ENCODE measurements around the gene PGBD2. TPM values are rescaled to one million over a fixed set of nuclear protein-coding genes. Genes with fewer than 3 reads are reported as not detected.

Gene PGBD2
- total and polyA plus RNA-seq, 9 of the 15 experiments (the other 6 are each of a cell fraction or from before 2014, with no cell fraction given) = 11.9 to 21.8 (median 14.7) TPM

DNA sequence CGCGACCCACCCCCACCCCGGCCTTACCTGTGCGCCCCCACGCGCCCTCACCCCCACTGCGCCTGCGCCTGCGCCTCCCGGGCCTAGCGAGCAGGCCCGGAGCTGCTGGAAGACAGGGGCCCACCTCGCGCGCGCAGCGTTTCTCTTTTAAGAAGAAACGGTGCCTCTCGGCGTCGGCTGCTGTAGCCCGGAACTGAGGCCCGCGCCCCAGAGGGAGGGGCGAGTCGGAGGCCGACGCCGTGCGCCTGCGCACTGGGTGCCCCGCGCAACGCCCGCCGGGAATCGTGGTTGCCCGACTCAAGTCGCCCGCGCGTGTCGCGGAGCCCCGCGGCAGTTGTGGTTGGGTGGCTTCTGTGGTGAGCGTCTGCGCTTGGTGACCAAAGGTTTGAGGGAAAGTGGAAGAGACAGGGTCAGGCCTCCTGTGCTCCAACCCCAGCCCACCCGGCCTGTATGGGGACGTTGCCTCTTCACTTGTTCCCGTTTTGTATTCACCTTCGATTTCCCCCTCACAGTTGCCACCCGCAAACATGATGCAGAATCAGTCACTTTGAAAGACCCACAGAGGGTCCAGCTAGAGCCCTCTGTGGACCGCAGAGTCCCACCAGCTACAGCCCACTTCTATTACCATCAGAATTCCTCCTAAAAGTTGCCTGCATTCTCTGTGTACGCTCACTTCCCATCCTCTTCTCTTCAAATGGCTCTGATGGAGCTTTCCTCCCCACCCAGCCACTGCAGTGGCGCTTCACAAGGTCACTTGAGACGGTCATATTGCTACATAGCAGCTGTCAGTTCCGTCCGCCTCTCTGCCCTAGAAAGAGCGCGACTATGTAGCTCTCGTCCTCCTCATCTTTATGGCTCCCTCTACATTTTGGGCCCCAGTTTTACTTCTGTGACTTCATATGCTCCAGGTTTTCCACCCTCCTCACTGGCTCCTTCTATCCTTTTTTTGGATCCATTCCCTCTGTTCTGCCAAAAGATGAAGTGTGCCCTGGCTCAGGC lies 46.8 kb upstream of the PGBD2 start, which contains the start of gene ZNF692 (continued):
- TF ChIP-seq PCBP2 (IDR thresholded peaks at IDR 0.05; ENCODE audit: low read depth, low read length, poor library complexity, severe bottlenecking) (no peak), DLX4 (CRISPR knock-in tag; IDR thresholded peaks at IDR 0.05) (no peak), SMAD1 (IDR thresholded peaks at IDR 0.05; ENCODE audit: low read depth, low read length, partially characterized antibody) (peak; percentile 81), POLR2A (conservative IDR thresholded peaks at IDR 0.05) (peak; percentile 97), CXXC5 (CRISPR knock-in tag; IDR thresholded peaks at IDR 0.05) (peak; percentile 93), POLR2B (IDR thresholded peaks at IDR 0.05; ENCODE audit: low read depth, partially characterized antibody) (peak; percentile 95), NCOA1 (IDR thresholded peaks at IDR 0.05; ENCODE audit: low read depth) (no peak), ZNF511 (CRISPR knock-in tag; IDR thresholded peaks at IDR 0.05) (peak; percentile 76; the same call in 1 of the 2 replicates), MLX (CRISPR knock-in tag; conservative IDR thresholded peaks at IDR 0.05) (0 out of 4 replicates have a peak, but pooled peaks of 1 of the 2 experiments have one; percentile 75), CHD1 (IDR thresholded peaks at IDR 0.05; ENCODE audit: low read length) (peak; percentile 84), TCFL5 (CRISPR knock-in tag; conservative IDR thresholded peaks at IDR 0.05) (no peak), RBM14 (IDR thresholded peaks at IDR 0.05; ENCODE audit: borderline replicate concordance, insufficient read depth, low read depth, low read length) (no peak), NFATC3 (IDR thresholded peaks at IDR 0.05) (no peak), IFI16 (CRISPR knock-in tag; IDR thresholded peaks at IDR 0.05) (no peak)
- TF ChIP-seq, protein P1, sequence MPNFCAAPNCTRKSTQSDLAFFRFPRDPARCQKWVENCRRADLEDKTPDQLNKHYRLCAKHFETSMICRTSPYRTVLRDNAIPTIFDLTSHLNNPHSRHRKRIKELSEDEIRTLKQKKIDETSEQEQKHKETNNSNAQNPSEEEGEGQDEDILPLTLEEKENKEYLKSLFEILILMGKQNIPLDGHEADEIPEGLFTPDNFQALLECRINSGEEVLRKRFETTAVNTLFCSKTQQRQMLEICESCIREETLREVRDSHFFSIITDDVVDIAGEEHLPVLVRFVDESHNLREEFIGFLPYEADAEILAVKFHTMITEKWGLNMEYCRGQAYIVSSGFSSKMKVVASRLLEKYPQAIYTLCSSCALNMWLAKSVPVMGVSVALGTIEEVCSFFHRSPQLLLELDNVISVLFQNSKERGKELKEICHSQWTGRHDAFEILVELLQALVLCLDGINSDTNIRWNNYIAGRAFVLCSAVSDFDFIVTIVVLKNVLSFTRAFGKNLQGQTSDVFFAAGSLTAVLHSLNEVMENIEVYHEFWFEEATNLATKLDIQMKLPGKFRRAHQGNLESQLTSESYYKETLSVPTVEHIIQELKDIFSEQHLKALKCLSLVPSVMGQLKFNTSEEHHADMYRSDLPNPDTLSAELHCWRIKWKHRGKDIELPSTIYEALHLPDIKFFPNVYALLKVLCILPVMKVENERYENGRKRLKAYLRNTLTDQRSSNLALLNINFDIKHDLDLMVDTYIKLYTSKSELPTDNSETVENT (CRISPR knock-in tag; IDR thresholded peaks at IDR 0.05) = peak; percentile 96
- TF ChIP-seq, protein P2, sequence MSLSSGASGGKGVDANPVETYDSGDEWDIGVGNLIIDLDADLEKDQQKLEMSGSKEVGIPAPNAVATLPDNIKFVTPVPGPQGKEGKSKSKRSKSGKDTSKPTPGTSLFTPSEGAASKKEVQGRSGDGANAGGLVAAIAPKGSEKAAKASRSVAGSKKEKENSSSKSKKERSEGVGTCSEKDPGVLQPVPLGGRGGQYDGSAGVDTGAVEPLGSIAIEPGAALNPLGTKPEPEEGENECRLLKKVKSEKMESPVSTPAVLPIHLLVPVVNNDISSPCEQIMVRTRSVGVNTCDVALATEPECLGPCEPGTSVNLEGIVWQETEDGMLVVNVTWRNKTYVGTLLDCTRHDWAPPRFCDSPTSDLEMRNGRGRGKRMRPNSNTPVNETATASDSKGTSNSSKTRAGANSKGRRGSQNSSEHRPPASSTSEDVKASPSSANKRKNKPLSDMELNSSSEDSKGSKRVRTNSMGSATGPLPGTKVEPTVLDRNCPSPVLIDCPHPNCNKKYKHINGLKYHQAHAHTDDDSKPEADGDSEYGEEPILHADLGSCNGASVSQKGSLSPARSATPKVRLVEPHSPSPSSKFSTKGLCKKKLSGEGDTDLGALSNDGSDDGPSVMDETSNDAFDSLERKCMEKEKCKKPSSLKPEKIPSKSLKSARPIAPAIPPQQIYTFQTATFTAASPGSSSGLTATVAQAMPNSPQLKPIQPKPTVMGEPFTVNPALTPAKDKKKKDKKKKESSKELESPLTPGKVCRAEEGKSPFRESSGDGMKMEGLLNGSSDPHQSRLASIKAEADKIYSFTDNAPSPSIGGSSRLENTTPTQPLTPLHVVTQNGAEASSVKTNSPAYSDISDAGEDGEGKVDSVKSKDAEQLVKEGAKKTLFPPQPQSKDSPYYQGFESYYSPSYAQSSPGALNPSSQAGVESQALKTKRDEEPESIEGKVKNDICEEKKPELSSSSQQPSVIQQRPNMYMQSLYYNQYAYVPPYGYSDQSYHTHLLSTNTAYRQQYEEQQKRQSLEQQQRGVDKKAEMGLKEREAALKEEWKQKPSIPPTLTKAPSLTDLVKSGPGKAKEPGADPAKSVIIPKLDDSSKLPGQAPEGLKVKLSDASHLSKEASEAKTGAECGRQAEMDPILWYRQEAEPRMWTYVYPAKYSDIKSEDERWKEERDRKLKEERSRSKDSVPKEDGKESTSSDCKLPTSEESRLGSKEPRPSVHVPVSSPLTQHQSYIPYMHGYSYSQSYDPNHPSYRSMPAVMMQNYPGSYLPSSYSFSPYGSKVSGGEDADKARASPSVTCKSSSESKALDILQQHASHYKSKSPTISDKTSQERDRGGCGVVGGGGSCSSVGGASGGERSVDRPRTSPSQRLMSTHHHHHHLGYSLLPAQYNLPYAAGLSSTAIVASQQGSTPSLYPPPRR (CRISPR knock-in tag; IDR thresholded peaks at IDR 0.05; ENCODE audit: borderline replicate concordance) = no peak
